Esophagus muscularis mucosa (tissue), 3 donors: ENCODE measurements around the gene PNMA6E.

ENCODE experiments used
- CTCF ChIP-seq, 3 experiments: fragments of 200-600 bp in 2 of 3; fragments of 450-650 bp in 1 of 3; sonication (generic) in 2 of 3; IDR thresholded peaks; one replicate each; pipeline ENCODE4 v1.5.1; 2017 to 2019; ENCODE audit warnings: antibody characterized with exemption in 3 of 3, mild to moderate bottlenecking in 2 of 3, moderate library complexity in 1 of 3
- POLR2A ChIP-seq: fragments of 450-650 bp; IDR thresholded peaks from one replicate; pipeline ENCODE4 v1.6.1; 2017; ENCODE audit warnings: antibody characterized with exemption, moderate library complexity, mild to moderate bottlenecking, low read depth
- POLR2AphosphoS5 ChIP-seq, 2 donors: sonication (generic); formaldehyde crosslinking; IDR thresholded peaks; one replicate each; pipeline ENCODE4 v1.6.1; 2017; ENCODE audit warnings: antibody characterized with exemption in 2 of 2

- no peak for TF ChIP-seq CTCF (IDR thresholded peaks at IDR 0.05)
- TF ChIP-seq POLR2A, result no peak
- no peak for TF ChIP-seq POLR2AphosphoS5 (IDR thresholded peaks at IDR 0.05)
These were observed 8.4 kb upstream of the PNMA6E start for GRCh38 chrX:153409414-153410101.
